H1 (cell line): ENCODE data around the gene PDHB. TPM values are rescaled to one million over a fixed set of nuclear protein-coding genes. Genes with fewer than 3 reads are reported as not detected.
A peak's percentile ranks its signal among the peaks of the same experiment; 100 is the strongest.

ENCODE experiments used
- CTCF ChIA-PET: fragments of 300-600 bp; sonication (Branson Sonifier 250); formaldehyde crosslinking; loops from one replicate; lab custom pipeline; 2021; ENCODE audit not compliant: partially characterized antibody; lab: Charles Lee
- POLR2A ChIA-PET: fragments of 300-600 bp; sonication (Branson Sonifier 250); formaldehyde crosslinking; loops from one replicate; lab custom pipeline; 2021; ENCODE audit warnings: inconsistent platforms; ENCODE audit not compliant: partially characterized antibody; lab: Charles Lee
- DNase-seq, 2 experiments: peaks; one replicate each; pipeline versions ENCODE4 v3.0.0 to v3.0.0-alpha.2; 2010 to 2022; ENCODE audit warnings: low spot score in 2 of 2, low read depth in 1 of 2, mixed read lengths in 1 of 2
- FAIRE-seq: peaks from 2 replicates; lab custom pipeline; 2011; peaks lifted over from hg19 to GRCh38; lab: Jason Lieb, UNC
- H2AFZ ChIP-seq: 2 replicates; pipeline ENCODE4 v1.8.1; 2012; ENCODE audit warnings: low read length, inconsistent platforms
- H2AK5ac ChIP-seq: 2 replicates; pipeline ENCODE4 v1.6.1; 2013; ENCODE audit warnings: low read depth, low read length
- H2BK120ac ChIP-seq: replicated peaks from 2 replicates; pipeline ENCODE3; 2013; ENCODE audit warnings: low read depth, low read length, inconsistent platforms
- H2BK12ac ChIP-seq: 2 replicates; pipeline ENCODE4 v1.6.1; 2013; ENCODE audit warnings: low read depth, low read length
- H2BK15ac ChIP-seq: 2 replicates; pipeline ENCODE4 v1.6.1; 2013; ENCODE audit warnings: low read length
- H2BK20ac ChIP-seq: 2 replicates; pipeline ENCODE4 v1.6.1; 2013; ENCODE audit warnings: low read length
- H2BK5ac ChIP-seq: 2 replicates; pipeline ENCODE4 v1.6.1; 2013; ENCODE audit warnings: low read depth, low read length
- H3K14ac ChIP-seq: 2 replicates; pipeline ENCODE4 v1.6.1; 2013; ENCODE audit warnings: inconsistent platforms; ENCODE audit not compliant: insufficient read length
- H3K18ac ChIP-seq: 2 replicates; pipeline ENCODE4 v1.6.1; 2013; ENCODE audit warnings: low read length; ENCODE audit errors: extremely low read depth
- H3K23ac ChIP-seq: 2 replicates; pipeline ENCODE4 v1.6.1; 2013; ENCODE audit warnings: inconsistent platforms; ENCODE audit not compliant: insufficient read length
- H3K23me2 ChIP-seq: 2 replicates; pipeline ENCODE4 v1.6.1; 2013; ENCODE audit warnings: low read depth, low read length
- H3K27ac ChIP-seq: 2 replicates; pipeline ENCODE4 v1.6.1; 2011; ENCODE audit warnings: low read depth, low read length, inconsistent platforms
- H3K27me3 ChIP-seq, 4 experiments: replicated peaks in 1 of 4; 1 replicate in 1 of 4; 2 replicates in 3 of 4; pipeline versions ENCODE4 v1.6.1 to v1.8.1; 2011 to 2013; ENCODE audit warnings: low read length in 3 of 4, mild to moderate bottlenecking in 3 of 4, inconsistent platforms in 2 of 4, mixed read lengths in 2 of 4, moderate library complexity in 1 of 4; ENCODE audit not compliant: control insufficient read depth in 3 of 4, insufficient read depth in 3 of 4; ENCODE audit errors: extremely low read depth in 1 of 4
- H3K36me3 ChIP-seq, 4 experiments: 2 replicates each; pipeline versions ENCODE4 v1.6.1 to v1.8.1; 2011 to 2013; ENCODE audit warnings: mild to moderate bottlenecking in 4 of 4, low read length in 3 of 4, moderate library complexity in 2 of 4, control low read depth in 1 of 4, inconsistent platforms in 1 of 4; ENCODE audit not compliant: insufficient read depth in 4 of 4, control insufficient read depth in 2 of 4
- H3K4ac ChIP-seq: replicated peaks from 2 replicates; pipeline ENCODE3; 2013; ENCODE audit warnings: low read length, low read depth, mixed read lengths, inconsistent platforms; ENCODE audit not compliant: insufficient read length
- H3K4me1 ChIP-seq, 4 experiments: replicated peaks in 1 of 4; 1 replicate in 1 of 4; 2 replicates in 3 of 4; pipeline versions ENCODE4 v1.6.1 to v1.8.1; 2011 to 2013; ENCODE audit warnings: low read length in 3 of 4, inconsistent platforms in 2 of 4, mixed read lengths in 1 of 4; ENCODE audit not compliant: insufficient read depth in 4 of 4, control insufficient read depth in 3 of 4
- H3K4me2 ChIP-seq, 2 experiments: 2 replicates each; pipeline versions ENCODE4 v1.6.1 to v1.8.1; 2011 to 2013; ENCODE audit warnings: low read depth in 2 of 2, low read length in 2 of 2, control low read depth in 1 of 2, inconsistent platforms in 1 of 2, mild to moderate bottlenecking in 1 of 2; ENCODE audit not compliant: insufficient read depth in 1 of 2
- H3K4me3 ChIP-seq, 4 experiments: fragments of 200-600, 300-600 bp in 1 of 4; sonication (generic), shearing (Covaris generic), sonication (Bioruptor Twin) in 1 of 4; 2 replicates each; pipeline versions ENCODE4 v1.5.1 to v1.8.1; 2011 to 2016; ENCODE audit warnings: low read length in 4 of 4, low read depth in 3 of 4, control low read depth in 2 of 4, inconsistent platforms in 2 of 4, mild to moderate bottlenecking in 2 of 4, mixed read lengths in 1 of 4, moderate library complexity in 1 of 4; ENCODE audit not compliant: insufficient read depth in 2 of 4; ENCODE audit errors: extremely low read depth in 1 of 4
- H3K56ac ChIP-seq: replicated peaks from 2 replicates; pipeline ENCODE3; 2013; ENCODE audit warnings: low read depth, mild to moderate bottlenecking, mixed read lengths, low read length, inconsistent platforms; ENCODE audit not compliant: insufficient read length
- H3K79me1 ChIP-seq: 2 replicates; pipeline ENCODE4 v1.6.1; 2013; ENCODE audit warnings: low read depth, low read length, control low read depth
- H3K79me2 ChIP-seq, 2 experiments: 2 replicates each; pipeline versions ENCODE4 v1.6.1 to v1.8.1; 2012 to 2013; ENCODE audit warnings: low read length in 2 of 2, mild to moderate bottlenecking in 2 of 2, inconsistent platforms in 1 of 2; ENCODE audit not compliant: insufficient read depth in 2 of 2, control insufficient read depth in 1 of 2
- H3K9ac ChIP-seq, 4 experiments: replicated peaks in 1 of 4; 1 replicate in 1 of 4; 2 replicates in 3 of 4; pipeline versions ENCODE4 v1.6.1 to v1.8.1; 2011 to 2013; ENCODE audit warnings: low read depth in 3 of 4, low read length in 3 of 4, control low read depth in 2 of 4, mild to moderate bottlenecking in 2 of 4, moderate library complexity in 2 of 4, inconsistent platforms in 1 of 4; ENCODE audit errors: extremely low read depth in 1 of 4
- H3K9me3 ChIP-seq, 2 experiments: 2 replicates each; pipeline versions ENCODE4 v1.6.1 to v1.8.1; 2012 to 2013; ENCODE audit warnings: mild to moderate bottlenecking in 2 of 2, moderate library complexity in 2 of 2, control low read depth in 1 of 2, inconsistent platforms in 1 of 2, low read depth in 1 of 2, low read length in 1 of 2, mixed read lengths in 1 of 2; ENCODE audit not compliant: insufficient read depth in 2 of 2
- H4K20me1 ChIP-seq, 2 experiments: replicated peaks in 1 of 2; 2 replicates each; pipeline versions ENCODE3 to v1.8.1; 2011 to 2013; ENCODE audit warnings: inconsistent platforms in 2 of 2, low read length in 2 of 2, mild to moderate bottlenecking in 1 of 2; ENCODE audit not compliant: insufficient read depth in 2 of 2, control insufficient read depth in 1 of 2
- H4K5ac ChIP-seq: 2 replicates; pipeline ENCODE4 v1.6.1; 2013; ENCODE audit warnings: low read length, low read depth, mixed read lengths, inconsistent platforms; ENCODE audit not compliant: insufficient read length
- H4K8ac ChIP-seq: 2 replicates; pipeline ENCODE4 v1.8.0; 2013; ENCODE audit warnings: mild to moderate bottlenecking, moderate library complexity, low read length, inconsistent platforms; ENCODE audit not compliant: insufficient read depth; ENCODE audit errors: extremely low read depth
- H4K91ac ChIP-seq: replicated peaks from 2 replicates; pipeline ENCODE3; 2013; ENCODE audit warnings: low read length, mixed read lengths, inconsistent platforms; ENCODE audit not compliant: insufficient read length
- EGR1 ChIP-seq: IDR thresholded peaks from 2 replicates; pipeline ENCODE4 v1.6.1; 2011; ENCODE audit warnings: low read depth, low read length, borderline replicate concordance
- EZH2 ChIP-seq: fragments of 200-600 bp; sonication (generic); IDR thresholded peaks from 2 replicates; pipeline ENCODE4 v1.7.1; 2012; ENCODE audit warnings: low read depth, mild to moderate bottlenecking, moderate library complexity, low read length, inconsistent platforms; ENCODE audit not compliant: severe bottlenecking
- GTF2F1 ChIP-seq: IDR thresholded peaks from 2 replicates; pipeline ENCODE4 v1.6.1; 2012; ENCODE audit warnings: low read depth, low read length, improper control_type of control experiment, borderline replicate concordance
- RAD21 ChIP-seq, 2 experiments: IDR thresholded peaks in 1 of 2; conservative IDR thresholded peaks in 1 of 2; 2 replicates each; pipeline ENCODE4 v1.6.1; 2011; ENCODE audit warnings: low read depth in 2 of 2, low read length in 2 of 2, improper control_type of control experiment in 1 of 2, inconsistent platforms in 1 of 2, mild to moderate bottlenecking in 1 of 2, moderate library complexity in 1 of 2
- SP4 ChIP-seq: IDR thresholded peaks from 2 replicates; pipeline ENCODE4 v1.6.1; 2012; ENCODE audit warnings: low read length, inconsistent platforms
- TAF1 ChIP-seq: IDR thresholded peaks from 2 replicates; pipeline ENCODE4 v1.6.1; 2011; ENCODE audit warnings: mild to moderate bottlenecking, low read depth, low read length
- WGBS, 2 experiments: shearing (Covaris generic) in 1 of 2; methylation state at CpG; one replicate each; pipeline versions ENCODE4 v1.1.6 to v1.1.7; 2013 to 2015; ENCODE audit warnings: low lambda C conversion rate in 2 of 2, mixed read lengths in 2 of 2, inconsistent platforms in 1 of 2, low coverage in 1 of 2, missing lambda C conversion rate in 1 of 2; ENCODE audit not compliant: insufficient replicate concordance in 2 of 2, insufficient coverage in 1 of 2, insufficient read length in 1 of 2; ENCODE audit errors: extremely low coverage in 1 of 2, missing lambda C conversion rate in 1 of 2; 5-methylcytosine and 5-hydroxymethylcytosine counted together
- long read RNA-seq, 2 experiments: library from RNA in 1 of 2; library from capped mRNA in 1 of 2; stranded (forward); transcript quantifications; one replicate each; pipeline ENCODE4 v2.0.0, GENCODE V29; 2021; ENCODE audit warnings: inconsistent platforms in 1 of 2
- polyA minus RNA-seq, 3 experiments: library from RNA; depleted of rRNA, polyadenylated mRNA; stranded (reverse); fragments of >200 nt; gene quantifications; 1 replicate in 2 of 3; 2 replicates in 1 of 3; pipeline ENCODE4 v1.2.3, GENCODE V29; 2011
- polyA plus RNA-seq, 7 experiments: library from polyadenylated mRNA; depleted of rRNA in 3 of 7; stranded (reverse) in 5 of 7; unstranded in 2 of 7; fragments of >200 nt in 5 of 7; fragments of 200-250 nt in 2 of 7; gene quantifications; 1 replicate in 5 of 7; 2 replicates in 1 of 7; 4 replicates in 1 of 7; pipeline versions ENCODE4 v1.2.1 to v1.2.3, GENCODE V29; 2011 to 2013; ENCODE audit warnings: missing spikeins in 2 of 7, mixed read lengths in 2 of 7
- total RNA-seq: library from RNA; stranded (reverse); fragmentation: NEBNext Ultra II Directional; extraction: Animal tissue kit (Norgen Biotek cat#: 25700); gene quantifications from 2 replicates; pipeline ENCODE4 v1.2.1, GENCODE V29; 2021

Gene PDHB
- 132 and 140 TPM in 2 replicates for total RNA-seq
- 61.9 and 90.4 TPM in 2 replicates for polyA plus RNA-seq (2011; rRNA removed)
- polyA plus RNA-seq (2011; cell fraction: cytosol; rRNA removed), result 132 TPM
- 58.1 TPM for polyA plus RNA-seq (2011; cell fraction: nucleus; rRNA removed)
- 128 to 145 TPM (median 131 TPM) in 4 replicates for polyA plus RNA-seq (2012, experiment 1 of 2)
- polyA plus RNA-seq (2012, experiment 2 of 2), result 36.4 TPM
- 99.7 TPM for polyA plus RNA-seq (2013, experiment 1 of 2)
- polyA plus RNA-seq (2013, experiment 2 of 2), result 105 TPM
- 61.4 and 69.7 TPM in 2 replicates for polyA minus RNA-seq (2011; rRNA and poly(A)+ RNA removed)
- 44.0 TPM for polyA minus RNA-seq (2011; cell fraction: cytosol; rRNA and poly(A)+ RNA removed)
- polyA minus RNA-seq (2011; cell fraction: nucleus; rRNA and poly(A)+ RNA removed), result 60.3 TPM
- long read RNA-seq, experiment 1, transcript PDHB-203 (9 exons, 1,535 nt), result minor isoform, 43 of 211 reads
- long read RNA-seq, experiment 1, transcript PDHB-201 (10 exons, 1,527 nt), result major isoform, 73 of 211 reads
- long read RNA-seq, experiment 1, partial matches to known transcripts, result 69 of 211 reads
- long read RNA-seq, experiment 1, other reads (novel, unspliced or antisense), result 25 of 211 reads
- long read RNA-seq, experiment 2, transcript PDHB-201 (10 exons, 1,527 nt), result major isoform, 620 of 660 reads
- long read RNA-seq, experiment 2, partial matches to known transcripts, result 21 of 660 reads
- long read RNA-seq, experiment 2, other reads (novel, unspliced or antisense), result 10 of 660 reads

DNA sequence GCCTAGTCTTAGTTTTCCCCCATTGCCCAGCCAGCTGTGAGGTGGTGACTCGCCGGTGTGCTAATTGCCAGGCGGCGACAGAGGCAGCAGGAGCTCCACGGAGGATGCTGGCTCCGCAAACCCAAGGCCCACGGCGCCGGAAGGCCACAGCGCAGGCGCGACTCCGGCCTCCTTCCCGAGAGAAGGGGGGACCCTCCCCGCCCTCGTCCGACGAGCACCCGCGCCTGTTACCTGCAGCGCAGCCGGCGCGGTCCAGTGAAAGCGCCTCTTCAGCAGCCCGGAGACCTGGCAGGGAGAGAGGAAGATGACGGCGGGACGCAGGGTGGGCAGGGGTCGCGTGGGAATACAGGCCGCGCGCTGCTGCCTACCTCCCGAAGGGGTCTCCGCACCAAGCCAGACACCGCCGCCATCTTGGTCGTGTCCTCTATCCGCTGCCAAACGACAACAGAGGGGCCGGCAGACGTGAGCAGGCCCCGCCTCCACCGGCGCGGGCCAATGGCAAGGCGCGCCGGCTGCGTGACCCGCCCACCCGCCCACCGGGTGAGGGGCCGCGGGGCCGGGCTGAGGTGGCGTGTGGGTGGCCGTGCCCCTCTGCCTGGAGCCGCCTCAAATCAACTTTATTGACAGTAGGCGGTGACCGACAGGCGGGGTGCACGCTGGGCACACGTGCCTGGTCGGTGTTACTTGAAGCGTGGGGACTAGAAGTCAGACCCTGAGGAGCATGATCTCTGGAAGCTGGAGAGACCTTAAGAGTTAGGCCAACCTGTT, at the start of gene PDHB:
TSS of gene PDHB (minus strand) at position 433 of the 768 bp plus-strand sequence. CDS start at position 410, 23 bp downstream.
- WGBS, 2 experiments, result 2% methylated on average over 44 of the region's 67 CpGs; no CpG with 5 or more reads in 1 of the 2 experiments
- peak within 1 kb of the TSS; percentile 65 to 96 (median 89) for H3K4me3 ChIP-seq
- peak within 1 kb of the TSS; percentile 98 for H3K18ac ChIP-seq
- CTCF ChIA-PET, result interaction anchor here (0.9 to 3.3 kb wide), 8 partner anchors 11 to 125 kb away, joined by 3 to 10 read pairs (median 4); no protein-coding TSS in a partner anchor
- no peak within 1 kb of the TSS for H2AFZ ChIP-seq
- H2BK20ac ChIP-seq, result peak within 1 kb of the TSS; percentile 99
- peak within 1 kb of the TSS; percentile 94 for H3K27ac ChIP-seq
- H3K4me1 ChIP-seq, result peaks cover 0 to 21% (median 12%) of the 10 kb centered on the region in 4 experiments; a peak in 5 of 7 replicates
- H3K14ac ChIP-seq, result no peak within 1 kb of the TSS
- peak; percentile 70 for FAIRE-seq
- peaks cover 24 to 33% (median 32%) of the 10 kb centered on the region in 4 experiments; a peak in 7 of 8 replicates for H3K36me3 ChIP-seq
- H3K27me3 ChIP-seq, result no peaks in the 10 kb centered on the region
- H2BK12ac ChIP-seq, result peak within 1 kb of the TSS; percentile 97
- peak within 1 kb of the TSS; percentile 72 to 76 for H3K4me2 ChIP-seq
- H3K9me3 ChIP-seq, result no peaks in the 10 kb centered on the region
- peaks cover 5% of the 10 kb centered on the region; the same call in 1 of the 2 replicates for H3K23me2 ChIP-seq
- H3K79me1 ChIP-seq, result no peaks in the 10 kb centered on the region
- POLR2A ChIA-PET, result interaction anchor here (0.6 to 3.3 kb wide), 21 partner anchors 10 to 1287 kb away, joined by 3 to 30 read pairs (median 4); partner anchors contain the start of genes HTD2, KCTD6 and RPP14
- H2BK120ac ChIP-seq, result peak within 1 kb of the TSS; percentile 96
- peaks cover 0 to 20% of the 10 kb centered on the region in 2 experiments; a peak in 2 of 4 replicates for H3K79me2 ChIP-seq
- no peak within 1 kb of the TSS for H3K23ac ChIP-seq
- peak within 1 kb of the TSS; percentile 97 for H2AK5ac ChIP-seq
- peak within 1 kb of the TSS; percentile 95 for H4K91ac ChIP-seq
- H4K8ac ChIP-seq, result peak within 1 kb of the TSS; percentile 98; the same call in 1 of the 2 replicates
- H2BK5ac ChIP-seq, result peak within 1 kb of the TSS; percentile 98
- H3K4ac ChIP-seq, result peak within 1 kb of the TSS; percentile 89
- H3K9ac ChIP-seq, result peak within 1 kb of the TSS; percentile 82 to 95 (median 92)
- H4K20me1 ChIP-seq, result peaks cover 0 to 3% of the 10 kb centered on the region in 2 experiments
- peak within 1 kb of the TSS; percentile 99 for H4K5ac ChIP-seq
- DNase-seq, result peak; percentile 71 to 87
- H3K56ac ChIP-seq, result peak within 1 kb of the TSS; percentile 91
- H2BK15ac ChIP-seq, result peak within 1 kb of the TSS; percentile 99; the same call in 1 of the 2 replicates
- TF ChIP-seq EZH2 (no peak), SP4 (no peak), EGR1 (peak; percentile 18; the same call in 1 of the 2 replicates), GTF2F1 (no peak), RAD21 (IDR thresholded peaks at IDR 0.05 in 1 of 2, conservative IDR thresholded peaks at IDR 0.05 in 1 of 2; ENCODE audit: low read depth in 2 of 2, low read length in 2 of 2) (no peak), TAF1 (peak; percentile 92)
